Endothelial cell (in vitro differentiated cells): ENCODE results near the gene ALKBH2. TPM values are rescaled to one million over a fixed set of nuclear protein-coding genes. Genes with fewer than 3 reads are reported as not detected.

Experiments
- DNase-seq: peaks from one replicate; pipeline ENCODE4 v3.0.0; 2021; ENCODE audit warnings: low spot score
- H3K27ac Mint-ChIP-seq: one replicate; pipeline ENCODE4 v1.8.0; 2021; ENCODE audit warnings: mixed read lengths, inconsistent platforms; ENCODE audit not compliant: unreplicated experiment
- H3K27me3 Mint-ChIP-seq: one replicate; pipeline ENCODE4 v1.8.0; 2021; ENCODE audit warnings: mild to moderate bottlenecking, moderate library complexity, mixed read lengths, inconsistent platforms; ENCODE audit not compliant: unreplicated experiment
- H3K36me3 Mint-ChIP-seq: one replicate; pipeline ENCODE4 v1.8.0; 2021; ENCODE audit warnings: mild to moderate bottlenecking, low read depth, mixed read lengths, inconsistent platforms; ENCODE audit not compliant: unreplicated experiment
- H3K4me1 Mint-ChIP-seq: one replicate; pipeline ENCODE4 v1.8.0; 2021; ENCODE audit warnings: mild to moderate bottlenecking, mixed read lengths, inconsistent platforms; ENCODE audit not compliant: unreplicated experiment
- H3K4me3 Mint-ChIP-seq: one replicate; pipeline ENCODE4 v1.8.0; 2021; ENCODE audit warnings: mild to moderate bottlenecking, mixed read lengths, inconsistent platforms; ENCODE audit not compliant: unreplicated experiment
- H3K9me3 Mint-ChIP-seq: one replicate; pipeline ENCODE4 v1.8.0; 2021; ENCODE audit warnings: mixed read lengths, inconsistent platforms; ENCODE audit not compliant: unreplicated experiment
- total RNA-seq: library from RNA; stranded (reverse); fragmentation: NEBNext Ultra II Directional; extraction: Animal tissue kit (Norgen Biotek cat#: 25700); gene quantifications from one replicate; pipeline ENCODE4 v1.2.1, GENCODE V29; 2021; ENCODE audit not compliant: unreplicated experiment
- TF ChIP-seq, protein P1 (sequence below): fragments of 200-600 bp; sonication (generic); IDR thresholded peaks from one replicate; pipeline ENCODE4 v1.5.0; 2021; ENCODE audit warnings: antibody characterized with exemption; ENCODE audit not compliant: unreplicated experiment

Gene ALKBH2
- total RNA-seq, 1 donor from 2014 or later, result 10.4 TPM

GRCh38 chr12:109088818-109089217 is 4.5 kb downstream of the ALKBH2 start:
- H3K4me1 Mint-ChIP-seq, result peaks cover 10% of the 10 kb centered on the region
- no peak overlapping the region for H3K27ac Mint-ChIP-seq
- TF ChIP-seq, protein P1, sequence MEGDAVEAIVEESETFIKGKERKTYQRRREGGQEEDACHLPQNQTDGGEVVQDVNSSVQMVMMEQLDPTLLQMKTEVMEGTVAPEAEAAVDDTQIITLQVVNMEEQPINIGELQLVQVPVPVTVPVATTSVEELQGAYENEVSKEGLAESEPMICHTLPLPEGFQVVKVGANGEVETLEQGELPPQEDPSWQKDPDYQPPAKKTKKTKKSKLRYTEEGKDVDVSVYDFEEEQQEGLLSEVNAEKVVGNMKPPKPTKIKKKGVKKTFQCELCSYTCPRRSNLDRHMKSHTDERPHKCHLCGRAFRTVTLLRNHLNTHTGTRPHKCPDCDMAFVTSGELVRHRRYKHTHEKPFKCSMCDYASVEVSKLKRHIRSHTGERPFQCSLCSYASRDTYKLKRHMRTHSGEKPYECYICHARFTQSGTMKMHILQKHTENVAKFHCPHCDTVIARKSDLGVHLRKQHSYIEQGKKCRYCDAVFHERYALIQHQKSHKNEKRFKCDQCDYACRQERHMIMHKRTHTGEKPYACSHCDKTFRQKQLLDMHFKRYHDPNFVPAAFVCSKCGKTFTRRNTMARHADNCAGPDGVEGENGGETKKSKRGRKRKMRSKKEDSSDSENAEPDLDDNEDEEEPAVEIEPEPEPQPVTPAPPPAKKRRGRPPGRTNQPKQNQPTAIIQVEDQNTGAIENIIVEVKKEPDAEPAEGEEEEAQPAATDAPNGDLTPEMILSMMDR, result no peak
- H3K27me3 Mint-ChIP-seq, result peaks cover under 1% of the 10 kb centered on the region
- no peak overlapping the region for H3K4me3 Mint-ChIP-seq
- H3K9me3 Mint-ChIP-seq, result no peaks in the 10 kb centered on the region
- no peak for DNase-seq
- peaks cover 21% of the 10 kb centered on the region for H3K36me3 Mint-ChIP-seq

GRCh38 chr12:109087250-109087649 is 6.0 kb downstream of the ALKBH2 start:
- TF ChIP-seq, protein P1, result no peak
- no peak for DNase-seq
- Mint-ChIP-seq H3K27me3 (no peaks in the 10 kb centered on the region), H3K9me3 (no peaks in the 10 kb centered on the region), H3K4me1 (peaks cover 6% of the 10 kb centered on the region), H3K4me3 (no peak overlapping the region), H3K27ac (no peak overlapping the region), H3K36me3 (peaks cover 29% of the 10 kb centered on the region)

DNA sequence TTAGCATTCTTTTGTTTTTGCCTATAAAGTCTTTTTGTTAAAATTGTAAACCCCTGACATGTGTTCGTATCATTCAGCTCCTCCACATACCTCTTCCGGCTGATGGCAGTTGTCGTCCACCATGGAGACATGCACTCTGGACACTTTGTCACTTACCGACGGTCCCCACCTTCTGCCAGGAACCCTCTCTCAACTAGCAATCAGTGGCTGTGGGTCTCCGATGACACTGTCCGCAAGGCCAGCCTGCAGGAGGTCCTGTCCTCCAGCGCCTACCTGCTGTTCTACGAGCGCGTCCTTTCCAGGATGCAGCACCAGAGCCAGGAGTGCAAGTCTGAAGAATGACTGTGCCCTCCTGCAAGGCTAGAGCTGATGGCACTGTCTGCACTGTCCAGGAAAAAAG is 7.7 kb downstream of the ALKBH2 start:
- DNase-seq, result no peak
- H3K4me1 Mint-ChIP-seq, result peaks cover 6% of the 10 kb centered on the region
- H3K36me3 Mint-ChIP-seq, result peaks cover 39% of the 10 kb centered on the region
- H3K27ac Mint-ChIP-seq, result no peak overlapping the region
- H3K4me3 Mint-ChIP-seq, result no peak overlapping the region
- TF ChIP-seq, protein P1, result no peak
- H3K27me3 Mint-ChIP-seq, result no peaks in the 10 kb centered on the region
- H3K9me3 Mint-ChIP-seq, result no peaks in the 10 kb centered on the region

GRCh38 chr12:109084425-109084824 is 8.8 kb downstream of the ALKBH2 start:
- Mint-ChIP-seq H3K27ac (no peak overlapping the region), H3K27me3 (no peaks in the 10 kb centered on the region), H3K4me1 (peaks cover 6% of the 10 kb centered on the region), H3K4me3 (no peak overlapping the region), H3K36me3 (peaks cover 37% of the 10 kb centered on the region), H3K9me3 (no peaks in the 10 kb centered on the region)
- TF ChIP-seq, protein P1, result no peak
- DNase-seq, result no peak

GRCh38 chr12:109082751-109083150 is 10.5 kb downstream of the ALKBH2 start:
- no peak for DNase-seq

More at GRCh38 chr12:109082751-109083150, 10.5 kb downstream of the ALKBH2 start:
- Mint-ChIP-seq H3K4me3 (no peak overlapping the region), H3K4me1 (peaks cover 6% of the 10 kb centered on the region), H3K36me3 (peaks cover 35% of the 10 kb centered on the region), H3K27me3 (no peaks in the 10 kb centered on the region), H3K27ac (no peak overlapping the region), H3K9me3 (no peaks in the 10 kb centered on the region)
- TF ChIP-seq, protein P1, result no peak
